Measurements from ENCODE around the gene CDK19.
"Not testable (repeated sequence)": the region's sequence is repeated elsewhere in the genome, so short reads cannot be mapped to it uniquely, and the experiment has no call there.

The CDK19 gene

DNA sequence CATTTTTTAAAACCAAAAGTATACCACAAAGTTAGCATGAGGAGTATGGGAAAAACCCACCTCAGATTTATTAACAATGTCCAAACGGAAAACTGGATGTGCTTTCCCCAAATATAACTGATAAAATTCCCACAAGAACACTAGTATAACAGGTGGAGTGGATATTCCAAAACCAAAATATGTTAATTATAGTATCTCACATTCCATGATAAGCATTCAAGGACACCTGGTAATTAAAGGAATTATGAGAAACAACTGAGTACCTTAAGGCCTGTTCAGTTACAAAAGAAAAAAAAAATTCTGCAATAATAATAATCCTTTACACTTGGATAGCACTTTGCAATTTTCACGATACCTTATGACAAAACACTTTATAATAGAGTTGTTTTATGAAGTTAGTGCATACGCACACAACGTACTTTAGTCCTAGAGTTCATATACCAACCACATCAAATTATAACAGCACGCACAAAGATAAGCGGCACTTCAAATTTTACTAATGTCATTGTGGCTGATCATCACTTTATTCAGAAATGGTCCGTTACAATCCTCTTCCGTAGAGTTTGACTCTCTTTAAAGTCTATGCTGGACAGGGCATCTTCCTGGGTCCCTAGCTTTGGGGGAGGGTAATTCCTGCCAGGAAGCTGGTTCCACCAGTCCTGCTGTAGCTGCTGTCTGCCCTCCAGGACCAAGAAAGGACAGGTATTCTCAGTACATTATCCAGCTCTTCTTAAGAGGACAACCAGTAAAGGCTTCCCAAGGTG lies 1.7 kb downstream of the CDK19 start:
- DNase-seq (ENCODE audit: low read depth): no peak

DNA sequence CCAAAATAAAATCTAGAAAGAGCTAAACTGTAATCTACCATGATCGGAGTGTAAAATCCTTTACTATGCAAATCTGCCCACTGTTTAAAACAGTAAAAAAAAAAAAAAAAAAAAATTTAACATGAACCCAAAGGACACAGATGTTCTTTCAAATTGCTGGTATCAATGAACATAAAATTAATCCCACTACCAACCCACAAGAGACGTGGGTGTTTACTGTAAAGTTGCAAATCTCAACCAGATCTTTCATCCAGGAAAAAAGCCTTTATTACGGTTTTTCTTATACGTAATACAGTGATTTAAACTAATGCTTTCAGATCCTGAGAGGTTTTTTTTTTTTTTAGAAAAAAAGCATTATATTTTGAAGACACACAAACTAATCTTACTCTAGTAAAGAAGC lies 2.5 kb downstream of the CDK19 start:
- DNase-seq (ENCODE audit: low read depth): no peak

DNA sequence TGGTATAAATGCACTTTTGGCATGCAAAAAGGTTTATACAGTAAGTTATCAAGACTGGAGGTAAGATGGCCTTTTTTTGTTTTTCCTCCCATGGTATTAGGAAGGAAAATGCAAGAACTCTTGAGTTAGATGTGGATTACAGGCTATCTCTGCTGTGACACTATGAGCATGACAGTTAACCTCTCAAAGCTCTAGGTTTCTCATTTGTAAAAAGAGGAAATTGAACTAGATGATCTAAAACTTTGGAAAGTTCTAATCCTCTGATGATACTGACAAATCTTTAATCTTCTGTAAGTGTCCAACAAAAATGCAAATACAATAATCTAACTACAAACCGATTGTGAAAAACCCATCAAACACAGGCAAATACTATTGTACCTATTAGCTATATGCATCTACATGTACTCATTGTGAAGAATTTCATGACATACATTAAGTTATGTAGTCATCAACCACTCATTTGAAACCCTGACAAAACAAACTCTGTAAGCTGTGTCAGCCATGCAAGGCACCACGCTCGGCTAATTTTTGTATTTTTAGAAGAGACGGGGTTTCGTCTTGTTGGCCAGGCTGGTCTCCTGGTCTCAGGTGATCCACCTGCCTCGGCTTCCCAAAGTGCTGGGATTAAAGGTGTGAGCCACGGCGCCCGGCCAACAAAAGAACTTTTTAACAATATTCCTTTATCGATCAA lies 4.2 kb downstream of the CDK19 start:
- no peak for DNase-seq (ENCODE audit: low read depth)

DNA sequence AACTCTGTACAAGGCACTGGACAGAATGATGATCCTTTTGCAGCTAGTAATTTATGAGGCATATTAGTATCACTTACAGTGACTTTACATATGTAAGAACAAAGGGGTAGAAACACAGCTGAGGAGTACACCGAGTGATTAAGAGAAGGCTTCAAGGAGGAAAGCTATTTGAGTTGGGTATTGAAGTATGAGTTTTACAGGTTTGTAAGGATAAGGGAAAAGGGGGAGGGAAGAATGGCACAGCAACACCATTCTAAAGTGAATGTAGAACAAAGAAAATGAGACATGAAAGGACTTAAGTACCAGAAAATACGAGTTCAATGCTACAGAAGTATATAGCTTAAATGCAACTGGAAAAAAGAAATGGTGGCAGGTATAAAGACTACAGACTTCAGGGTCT lies 5.5 kb downstream of the CDK19 start:
- DNase-seq (ENCODE audit: low read depth): no peak

DNA sequence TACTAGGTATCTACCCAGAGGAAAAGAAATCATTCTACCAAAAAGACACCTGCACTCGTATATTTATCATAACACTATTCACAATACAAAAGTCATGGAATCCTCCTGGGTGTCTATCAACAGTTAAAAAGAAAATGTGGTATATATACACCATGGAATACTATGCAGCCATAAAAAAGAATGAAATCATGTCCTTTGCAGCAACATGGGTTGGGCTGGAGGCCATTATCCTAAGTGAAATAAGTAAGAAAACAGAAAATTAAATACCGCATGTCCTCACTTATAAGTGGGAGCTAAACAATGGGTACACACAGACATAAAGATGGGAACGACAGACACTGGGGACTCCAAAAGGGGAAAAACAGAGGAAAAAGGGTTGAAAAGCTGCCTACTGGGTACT lies 13.1 kb downstream of the CDK19 start:
- DNase-seq (ENCODE audit: low read depth): not testable (repeated sequence)

DNA sequence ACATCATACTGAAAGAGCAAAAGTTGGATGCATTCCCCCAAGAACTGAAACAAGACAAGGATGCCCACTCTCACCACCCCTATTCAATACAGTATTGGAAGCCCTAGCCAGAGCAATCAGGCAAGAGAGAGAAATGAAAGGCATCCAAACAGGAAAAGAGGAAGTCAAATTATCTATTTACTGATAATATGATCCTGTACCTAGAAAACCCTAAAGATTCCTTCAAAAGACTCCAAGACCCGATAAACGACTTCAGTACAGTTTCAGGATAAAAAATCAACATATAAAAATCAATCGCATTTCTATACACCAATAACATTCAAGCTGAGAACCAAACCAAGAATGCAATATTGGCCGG lies 14.5 kb downstream of the CDK19 start:
- no peak for DNase-seq (ENCODE audit: low read depth)

DNA sequence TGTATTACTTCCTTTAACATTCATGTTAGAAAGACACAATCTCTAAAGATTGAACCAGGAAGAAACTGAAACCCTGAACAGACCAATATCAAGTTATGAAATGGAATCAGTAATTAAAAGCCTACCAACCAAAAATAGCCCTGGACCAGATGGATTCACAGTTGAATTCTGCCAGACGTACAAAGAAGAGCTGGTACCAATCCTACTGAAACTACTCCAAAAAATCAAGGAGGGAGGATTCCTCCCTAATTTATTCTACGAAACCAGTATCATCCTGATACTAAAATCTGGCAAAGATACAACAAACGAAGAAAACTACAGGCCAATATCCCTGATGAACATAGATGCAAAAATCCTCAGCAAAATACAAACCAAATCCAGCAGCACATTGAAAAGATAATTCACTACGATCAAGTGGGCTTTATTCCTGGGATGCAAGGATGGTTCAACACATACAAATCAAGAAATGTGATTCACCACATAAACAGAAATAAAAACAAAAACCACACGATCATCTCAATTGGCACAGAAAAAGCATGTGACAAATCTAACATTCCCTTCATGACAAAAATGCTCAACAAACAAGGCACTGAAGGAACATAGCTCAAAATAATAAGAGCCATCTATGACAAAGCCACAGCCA lies 15.0 kb downstream of the CDK19 start:
- DNase-seq (ENCODE audit: low read depth): no peak

DNA sequence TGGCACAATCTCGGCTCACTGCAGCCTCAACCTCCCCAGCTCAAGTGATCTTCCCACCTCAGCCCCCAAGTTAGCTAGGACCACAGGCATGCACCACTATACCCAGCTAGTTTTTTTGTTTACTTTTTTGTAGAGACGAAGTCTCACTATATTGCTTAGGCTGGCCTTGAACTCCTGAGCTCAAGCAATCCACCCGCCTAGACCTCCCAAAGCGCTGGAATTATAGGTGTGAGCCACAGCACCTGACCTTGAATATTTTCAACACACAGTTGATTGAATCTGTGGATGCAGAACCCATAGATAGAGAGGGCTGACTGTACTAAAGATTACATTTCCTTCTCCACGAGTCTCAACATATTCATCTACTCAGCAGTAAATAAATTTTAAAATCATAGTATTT lies 15.6 kb downstream of the CDK19 start:
- no peak for DNase-seq (ENCODE audit: low read depth)

DNA sequence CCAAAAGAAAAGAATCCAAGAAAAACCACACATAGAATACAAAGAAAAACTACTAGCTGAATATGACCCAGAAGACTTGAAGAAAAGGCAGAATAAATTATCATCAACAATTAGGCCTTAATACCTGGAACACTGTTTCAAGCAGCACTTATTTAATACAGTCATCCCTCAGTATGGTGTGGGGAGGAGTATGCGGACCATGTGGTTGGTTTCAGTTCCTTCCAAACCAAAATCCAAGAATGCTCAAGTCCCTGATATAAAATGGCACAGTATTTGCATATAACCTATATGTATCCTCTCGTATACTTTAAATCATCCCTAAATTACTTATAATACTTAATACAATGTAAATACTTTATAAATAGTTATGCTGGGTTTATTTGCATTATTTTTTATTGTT lies 16.1 kb downstream of the CDK19 start:
- DNase-seq (ENCODE audit: low read depth): no peak

DNA sequence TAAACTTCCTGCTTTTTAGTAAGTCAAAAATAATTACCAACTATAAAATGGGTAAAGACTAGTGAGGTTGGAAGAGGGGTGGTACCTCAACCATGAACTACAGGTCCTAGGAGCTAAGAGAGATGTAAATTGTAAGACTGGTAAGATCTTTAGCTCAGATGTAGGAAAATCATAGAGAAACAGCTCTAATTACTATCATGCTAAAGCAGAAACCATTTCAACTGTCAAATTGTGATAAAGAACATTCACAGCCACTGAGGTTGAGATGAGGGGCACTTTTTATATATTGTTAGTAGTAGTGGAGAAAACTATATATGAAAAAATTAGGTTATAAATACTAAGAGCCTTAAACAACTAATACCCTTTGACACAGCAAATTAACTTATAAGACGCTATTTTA lies 20.0 kb downstream of the CDK19 start:
- no peak for DNase-seq (ENCODE audit: low read depth)

DNA sequence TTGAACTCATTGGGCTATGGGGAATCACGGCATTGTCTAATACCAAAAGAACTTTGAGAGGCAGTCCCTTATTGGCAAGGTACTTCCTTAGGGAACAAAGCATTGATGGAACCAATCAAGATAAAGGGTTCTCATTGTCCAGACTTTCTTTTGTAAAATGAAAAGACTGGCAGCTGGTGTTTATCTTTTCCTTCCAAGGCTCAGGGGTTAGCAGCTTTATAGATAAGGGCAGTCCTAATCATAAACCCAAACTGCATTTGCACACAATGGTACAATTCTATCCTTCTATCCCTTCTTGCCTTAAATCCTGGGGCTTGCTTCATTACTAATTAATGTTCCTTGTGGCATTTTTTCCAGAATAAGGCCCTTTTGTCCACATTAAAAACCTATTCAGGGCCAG lies 28.6 kb downstream of the CDK19 start:
- DNase-seq (ENCODE audit: low read depth): no peak

DNA sequence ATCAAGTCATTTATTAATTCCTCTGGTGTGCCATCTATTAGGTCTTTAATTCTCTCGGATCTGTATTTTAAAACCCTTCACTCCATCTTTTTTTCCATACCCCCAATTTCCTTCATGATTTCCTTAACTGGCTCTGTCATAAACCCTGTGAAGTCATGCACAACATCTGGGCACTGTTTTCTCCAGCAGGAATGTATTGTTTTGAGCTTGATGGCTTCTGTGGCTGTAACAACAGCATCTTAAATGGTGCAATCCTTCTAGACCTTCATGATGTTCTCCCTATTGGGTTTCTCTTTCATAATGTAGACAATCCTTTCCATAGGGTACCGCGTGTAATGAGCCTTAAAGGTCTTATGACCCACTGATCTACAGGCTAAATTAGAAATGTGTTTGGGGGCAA lies 29.0 kb downstream of the CDK19 start:
- no peak for DNase-seq (ENCODE audit: low read depth)

DNA sequence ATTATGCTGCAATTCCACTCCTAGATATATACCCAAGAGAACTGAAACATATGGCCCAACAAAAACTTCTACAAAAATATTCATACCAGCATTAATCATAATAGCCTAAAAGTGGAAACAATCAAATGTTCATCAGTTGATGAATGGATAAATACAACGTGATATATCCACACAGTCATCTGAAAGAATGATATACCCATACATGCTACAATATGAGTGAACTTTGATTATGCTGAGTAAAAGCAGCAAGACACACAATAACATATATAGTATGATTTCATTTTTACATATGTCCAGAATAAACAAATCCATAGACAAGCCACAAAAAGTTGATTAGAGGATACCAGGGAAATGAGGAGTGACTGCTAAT lies 30.7 kb downstream of the CDK19 start:
- DNase-seq (ENCODE audit: low read depth): no peak

DNA sequence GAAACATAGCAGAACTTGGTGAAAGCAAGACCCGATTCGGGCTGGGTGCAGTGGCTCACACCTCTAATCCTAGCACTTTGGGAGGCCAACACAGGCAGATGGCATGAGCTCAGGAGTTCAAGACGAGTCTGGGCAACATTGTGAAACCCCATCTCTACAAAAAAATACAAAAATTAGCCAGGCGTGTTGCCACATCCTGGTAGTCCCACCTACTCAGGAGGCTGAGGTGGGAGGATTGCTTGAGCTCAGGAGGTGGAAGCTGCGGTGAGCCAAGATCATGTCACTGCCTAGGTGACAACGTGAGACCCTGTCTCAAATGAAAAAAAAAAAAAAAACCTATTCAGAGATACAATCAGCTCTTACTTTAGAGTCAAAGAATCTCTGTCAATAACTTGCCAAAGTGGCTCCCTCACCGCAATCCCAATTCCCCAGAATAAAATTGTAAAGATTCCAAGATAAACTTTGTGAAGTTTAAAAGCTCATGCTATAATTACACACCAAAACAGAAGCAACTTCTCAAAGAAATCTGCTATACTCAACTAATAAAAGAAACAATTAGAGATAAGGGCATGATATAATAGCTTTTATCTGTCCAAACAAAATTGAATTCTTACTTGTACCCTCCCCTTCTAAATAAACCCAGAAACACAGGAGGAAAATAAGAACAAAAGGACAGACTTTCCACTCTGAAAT lies 33.6 kb downstream of the CDK19 start:
- DNase-seq (ENCODE audit: low read depth): peak; percentile 41

DNA sequence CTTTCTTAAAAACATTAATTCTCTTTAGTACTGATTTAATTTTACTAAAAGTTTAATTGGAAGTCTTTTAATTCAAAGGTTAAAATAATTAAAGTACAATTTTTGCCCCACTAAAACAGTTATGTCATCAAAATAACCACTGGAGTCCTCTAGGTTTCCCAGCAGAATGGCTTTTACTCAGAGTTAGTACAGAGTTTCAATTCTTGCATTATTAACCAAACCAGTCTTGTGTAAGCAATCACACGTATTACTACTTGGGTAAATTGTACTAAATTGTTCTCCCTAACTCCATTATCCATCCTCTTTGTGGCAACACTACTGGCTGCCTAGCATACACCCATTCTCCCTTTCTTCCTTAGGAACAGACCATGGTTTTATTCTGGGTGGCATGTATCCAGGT lies 36.9 kb downstream of the CDK19 start:
- DNase-seq (ENCODE audit: low read depth): no peak

DNA sequence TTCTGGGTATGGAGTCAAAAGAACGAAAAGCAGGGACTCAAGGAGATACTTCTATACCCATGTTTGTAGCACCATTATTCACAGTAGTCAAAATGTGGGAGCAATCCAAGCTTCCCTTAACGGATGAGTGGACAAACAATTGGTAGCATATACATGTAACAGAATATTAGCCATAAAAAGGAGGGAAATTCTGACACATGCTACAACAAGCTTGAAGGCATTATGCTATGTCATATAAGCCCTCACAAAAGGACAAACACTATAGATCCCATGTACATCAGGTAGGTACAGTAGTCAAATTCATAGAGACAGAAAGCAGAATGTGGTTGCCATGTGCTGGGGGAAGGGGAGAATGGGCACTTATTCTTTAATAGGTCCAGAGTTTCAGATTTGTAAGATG lies 37.6 kb downstream of the CDK19 start:
- no peak for DNase-seq (ENCODE audit: low read depth)

DNA sequence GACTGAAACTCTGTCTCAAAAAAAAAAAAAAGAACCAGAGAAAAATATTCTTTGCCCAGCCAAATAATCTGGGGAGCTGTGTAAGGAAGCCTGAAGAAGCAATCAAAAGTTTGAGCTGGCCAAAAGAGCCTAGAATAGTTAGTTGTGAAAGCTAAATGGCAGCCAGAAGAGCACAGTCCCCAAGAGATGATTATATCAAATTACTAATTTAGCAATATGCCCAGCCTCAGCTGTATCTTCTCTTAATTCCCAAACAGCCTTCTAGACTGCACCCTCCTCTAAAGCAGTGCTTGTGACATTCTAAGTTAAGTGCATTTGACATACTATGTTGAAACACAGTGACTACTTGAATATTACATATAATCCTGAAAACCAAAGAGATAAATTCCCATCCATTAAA lies 38.9 kb downstream of the CDK19 start:
- no peak for DNase-seq (ENCODE audit: low read depth)

DNA sequence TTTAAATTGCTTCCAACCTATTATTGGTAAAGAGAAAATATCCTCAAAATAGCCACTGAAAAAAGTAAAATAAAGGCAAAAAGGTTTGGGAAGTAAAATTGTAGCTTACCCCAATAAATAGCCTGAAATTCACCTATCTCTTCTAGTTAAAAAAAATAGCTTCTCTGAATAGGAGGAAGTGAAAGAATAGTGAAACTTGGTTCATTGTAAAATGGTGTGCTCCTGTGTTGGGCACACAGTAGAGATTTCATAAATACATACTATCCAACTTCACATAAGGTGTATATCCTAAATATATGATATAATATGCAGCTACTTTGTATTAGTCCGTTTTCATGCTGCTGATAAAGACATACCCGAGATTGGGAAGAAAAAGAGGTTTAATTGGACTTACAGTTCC lies 45.3 kb downstream of the CDK19 start:
- DNase-seq (ENCODE audit: low read depth): no peak

DNA sequence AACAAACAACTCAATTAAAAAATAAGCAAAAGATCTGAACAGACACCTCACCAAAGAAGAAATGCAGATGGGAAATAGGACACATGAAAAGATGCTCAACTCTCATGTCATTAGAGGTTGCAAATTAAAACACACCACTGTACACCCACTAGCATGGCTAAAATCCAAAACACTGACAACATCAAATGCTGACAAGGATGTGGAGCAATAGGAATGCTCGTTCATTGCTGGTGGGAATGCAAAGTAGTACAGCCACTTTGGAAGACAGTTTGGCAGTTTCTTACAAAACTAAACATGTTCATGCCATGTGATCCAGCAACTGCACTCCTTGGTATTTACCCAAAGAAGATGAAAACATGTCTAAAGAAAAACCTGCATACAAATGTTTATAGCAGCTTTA lies 47.2 kb downstream of the CDK19 start:
- DNase-seq (ENCODE audit: low read depth): no peak

DNA sequence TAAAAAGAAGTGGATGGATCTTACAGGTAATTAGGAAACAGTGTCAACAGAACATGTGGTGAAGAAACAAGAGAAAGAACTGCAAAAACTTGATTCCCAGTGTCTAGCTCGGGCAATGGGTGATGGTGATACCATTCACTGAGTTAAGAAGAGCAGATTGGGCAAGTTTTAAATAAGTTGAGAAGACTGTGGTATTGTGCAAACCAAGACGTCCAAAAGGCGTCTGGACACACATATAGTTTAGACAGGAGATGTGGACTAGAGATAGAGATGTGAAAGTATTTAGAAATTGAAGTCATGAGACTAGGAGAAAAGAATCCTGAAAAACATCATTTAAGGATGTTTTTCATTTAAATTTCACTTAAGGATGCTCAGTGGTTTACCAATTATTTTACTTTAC lies 53.9 kb downstream of the CDK19 start:
- no peak for DNase-seq (ENCODE audit: low read depth)

DNA sequence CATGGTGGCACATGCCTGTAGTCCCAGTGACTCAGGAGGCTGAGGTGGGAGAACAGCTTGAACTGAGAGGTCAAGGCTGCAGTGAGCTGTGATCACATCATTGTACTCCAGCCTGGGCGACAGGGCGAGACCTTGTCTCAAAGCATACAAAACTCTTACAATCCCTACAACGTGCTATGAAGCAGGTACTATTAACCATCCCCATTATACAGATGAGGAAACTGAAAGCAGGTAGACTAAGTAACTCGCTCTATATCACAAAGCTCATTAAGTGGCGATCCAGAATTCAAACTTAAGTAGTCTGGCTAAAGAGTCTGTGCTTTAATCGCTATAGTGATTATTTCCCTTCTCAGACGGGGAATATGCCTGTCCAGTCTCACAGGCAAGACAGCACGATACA lies 54.7 kb downstream of the CDK19 start:
- DNase-seq (ENCODE audit: low read depth): no peak

DNA sequence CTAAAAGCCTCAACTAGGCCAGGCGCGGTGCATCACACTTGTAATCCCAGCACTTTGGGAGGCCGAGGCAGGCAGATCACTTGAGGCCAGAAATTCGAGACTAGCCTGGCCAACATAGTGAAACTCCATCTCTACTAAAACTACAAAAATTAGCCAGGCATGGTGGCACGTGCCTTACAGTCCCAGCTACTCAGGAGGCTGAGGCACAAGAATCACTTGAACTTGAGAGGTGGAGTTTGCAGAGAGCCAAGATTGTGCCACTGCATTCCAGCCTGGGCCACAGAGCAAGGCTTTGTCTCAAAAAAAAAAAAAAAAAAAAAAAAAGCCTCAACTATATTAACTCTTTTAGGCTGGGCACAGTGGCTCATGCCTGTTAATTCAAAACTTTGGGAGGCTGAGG lies 55.2 kb downstream of the CDK19 start:
- DNase-seq (ENCODE audit: low read depth): not testable (repeated sequence)

DNA sequence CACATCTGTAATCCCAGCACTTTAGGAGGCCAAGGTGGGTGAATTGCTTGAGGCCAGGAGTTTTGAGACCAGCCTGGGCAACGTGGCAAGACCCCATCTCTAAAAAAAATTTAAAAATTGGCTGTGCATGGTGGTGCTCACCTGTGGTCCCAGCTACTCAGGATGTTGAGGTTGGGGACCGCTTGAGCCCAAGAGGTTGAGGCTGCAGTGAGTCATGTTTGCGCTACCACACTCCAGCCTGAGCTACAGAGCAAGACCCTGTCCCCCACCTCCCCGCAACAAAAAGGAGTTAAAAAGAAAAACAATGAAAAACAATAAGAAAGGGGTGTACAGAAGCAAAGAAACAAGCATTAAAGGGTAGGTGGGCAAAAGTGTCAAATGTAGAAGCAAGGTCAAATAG lies 57.3 kb downstream of the CDK19 start:
- DNase-seq (ENCODE audit: low read depth): no peak

Measured in stromal cell of bone marrow (primary cell).